ENCODE results near the gene ADCY10. TPM values are rescaled to one million over a fixed set of nuclear protein-coding genes. Genes with fewer than 3 reads are reported as not detected.

Gene ADCY10
- total RNA-seq, 4 donors from 2014 or later = 0.07 to 1.2 TPM; not detected in 2

DNA sequence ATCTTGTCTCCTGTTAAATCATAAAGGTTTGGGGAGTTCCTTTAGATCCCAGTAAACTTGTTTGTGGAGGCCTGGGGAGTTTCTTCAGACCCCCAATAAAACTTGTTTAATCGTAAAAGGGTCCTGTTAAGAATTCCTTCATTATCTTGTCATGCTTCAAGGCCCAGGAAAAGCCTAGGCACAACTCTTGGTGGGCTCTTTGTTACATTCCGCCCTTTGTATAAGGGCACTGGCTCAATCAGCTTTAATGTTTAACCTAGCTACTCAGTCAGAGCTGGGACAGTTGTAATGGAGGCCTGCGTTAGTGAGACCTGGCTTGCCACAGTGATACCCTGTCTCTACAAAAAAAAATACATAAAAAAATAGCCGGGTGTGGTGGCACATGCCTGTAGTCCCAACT is 115.0 kb downstream of the ADCY10 start:
- no peak for DNase-seq
- intact Hi-C loops (cut with DNase I; ENCODE audit: low total_unique reads) = no loop called here
- TF ChIP-seq, protein P1, sequence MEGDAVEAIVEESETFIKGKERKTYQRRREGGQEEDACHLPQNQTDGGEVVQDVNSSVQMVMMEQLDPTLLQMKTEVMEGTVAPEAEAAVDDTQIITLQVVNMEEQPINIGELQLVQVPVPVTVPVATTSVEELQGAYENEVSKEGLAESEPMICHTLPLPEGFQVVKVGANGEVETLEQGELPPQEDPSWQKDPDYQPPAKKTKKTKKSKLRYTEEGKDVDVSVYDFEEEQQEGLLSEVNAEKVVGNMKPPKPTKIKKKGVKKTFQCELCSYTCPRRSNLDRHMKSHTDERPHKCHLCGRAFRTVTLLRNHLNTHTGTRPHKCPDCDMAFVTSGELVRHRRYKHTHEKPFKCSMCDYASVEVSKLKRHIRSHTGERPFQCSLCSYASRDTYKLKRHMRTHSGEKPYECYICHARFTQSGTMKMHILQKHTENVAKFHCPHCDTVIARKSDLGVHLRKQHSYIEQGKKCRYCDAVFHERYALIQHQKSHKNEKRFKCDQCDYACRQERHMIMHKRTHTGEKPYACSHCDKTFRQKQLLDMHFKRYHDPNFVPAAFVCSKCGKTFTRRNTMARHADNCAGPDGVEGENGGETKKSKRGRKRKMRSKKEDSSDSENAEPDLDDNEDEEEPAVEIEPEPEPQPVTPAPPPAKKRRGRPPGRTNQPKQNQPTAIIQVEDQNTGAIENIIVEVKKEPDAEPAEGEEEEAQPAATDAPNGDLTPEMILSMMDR (IDR thresholded peaks at IDR 0.05 in 4 of 5, conservative IDR thresholded peaks at IDR 0.05 in 1 of 5) = no peak
- TF ChIP-seq POLR2A (IDR thresholded peaks at IDR 0.05) = no peak
- Histone ChIP-seq H3K36me3 (no peaks in the 10 kb centered on the region), H3K9me3 (no peaks in the 10 kb centered on the region), H3K27ac (no peak overlapping the region), H3K27me3 (no peaks in the 10 kb centered on the region), H3K4me1 (peaks cover 19 to 30% of the 10 kb centered on the region in 2 donors), H3K4me3 (no peak overlapping the region)
- ATAC-seq = no peak
- in situ Hi-C loops (cut with MboI; ENCODE audit: low sequenced_read_pairs in 4 of 4) = loop anchor here in 1 of 4 donors (5.0 kb wide), 1 partner anchor 82 kb away; no protein-coding TSS in a partner anchor

- DNase-seq (peak; percentile 68 to 82), ATAC-seq (peak; percentile 95 to 97)
- H3K9me3 ChIP-seq = no peaks in the 10 kb centered on the region
- no peak overlapping the region for H3K4me3 ChIP-seq
- intact Hi-C loops (cut with DNase I; ENCODE audit: low total_unique reads) = no loop called here
- no peak for TF ChIP-seq POLR2A (IDR thresholded peaks at IDR 0.05)
- TF ChIP-seq, protein P1 (IDR thresholded peaks at IDR 0.05 in 4 of 5, conservative IDR thresholded peaks at IDR 0.05 in 1 of 5) = no peak
- peak overlapping the region; percentile 63 to 77 (median 66) for H3K27ac ChIP-seq
- peaks cover 19 to 30% of the 10 kb centered on the region in 2 donors for H3K4me1 ChIP-seq
- in situ Hi-C loops (cut with MboI; ENCODE audit: low sequenced_read_pairs in 4 of 4) = loop anchor here in 1 of 4 donors (5.0 kb wide), 1 partner anchor 80 kb away; no protein-coding TSS in a partner anchor
- H3K27me3 ChIP-seq = no peaks in the 10 kb centered on the region
- H3K36me3 ChIP-seq = no peaks in the 10 kb centered on the region
These were observed 116.9 kb downstream of the ADCY10 start for GRCh38 chr1:167797015-167797414.

DNA sequence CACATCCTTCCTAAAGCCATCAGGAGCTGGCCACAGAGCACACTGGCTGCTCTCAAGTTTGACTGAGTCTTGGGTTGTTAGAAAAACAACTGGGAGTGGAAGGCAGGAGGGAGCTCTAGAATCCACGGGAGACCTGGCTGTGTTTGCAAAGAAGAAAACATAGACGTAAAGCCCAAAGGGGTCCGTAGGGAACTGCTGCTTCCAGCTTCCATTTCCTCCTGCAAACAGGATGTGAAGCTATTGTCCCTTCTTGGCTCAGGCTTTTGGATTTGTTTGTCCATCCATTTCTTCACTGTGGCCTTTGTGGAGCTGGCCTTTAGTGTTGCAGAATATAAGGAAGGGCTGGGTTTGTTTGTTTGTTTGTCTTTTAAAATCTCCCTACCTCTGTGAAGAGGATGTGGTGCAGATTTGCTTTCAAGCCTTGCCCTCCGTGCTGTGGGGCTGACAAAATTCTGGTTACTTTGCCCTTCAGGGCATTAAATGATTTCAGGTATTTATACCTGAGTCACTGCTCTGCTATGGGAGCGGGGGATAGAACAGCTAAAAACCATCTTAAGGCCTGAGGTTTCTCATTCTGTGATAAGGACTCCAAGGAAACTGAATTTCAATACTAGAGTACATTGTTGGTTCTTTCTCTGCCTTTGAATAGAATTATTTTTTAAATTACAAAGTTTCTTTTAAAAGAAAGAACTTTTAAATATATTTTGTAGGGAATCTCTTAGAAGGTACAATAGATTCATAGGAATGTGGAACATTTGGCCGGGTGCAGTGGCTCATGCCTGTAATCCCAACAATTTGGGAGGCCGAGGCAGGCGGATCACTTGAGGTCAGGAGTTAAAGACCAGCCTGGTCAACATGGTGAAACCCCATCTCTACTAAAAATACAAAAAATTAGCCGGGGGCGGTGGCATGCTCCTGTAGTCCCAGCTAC is 117.9 kb downstream of the ADCY10 start:
- Histone ChIP-seq H3K4me3 (no peak overlapping the region), H3K4me1 (peaks cover 19 to 34% of the 10 kb centered on the region in 2 donors), H3K36me3 (no peaks in the 10 kb centered on the region), H3K27ac (peak overlapping the region; percentile 63 to 77 (median 66)), H3K9me3 (no peaks in the 10 kb centered on the region), H3K27me3 (no peaks in the 10 kb centered on the region)
- intact Hi-C loops (cut with DNase I; ENCODE audit: low total_unique reads) (no loop called here), in situ Hi-C loops (cut with MboI; ENCODE audit: low sequenced_read_pairs in 4 of 4) (loop anchor here in 1 of 4 donors (5.0 kb wide), 1 partner anchor 79 kb away; no protein-coding TSS in a partner anchor)
- TF ChIP-seq, protein P1 (IDR thresholded peaks at IDR 0.05 in 4 of 5, conservative IDR thresholded peaks at IDR 0.05 in 1 of 5) = no peak
- no peak for TF ChIP-seq POLR2A (IDR thresholded peaks at IDR 0.05)
- DNase-seq = peak; percentile 26 to 47
- ATAC-seq = peak; percentile 27 to 33

DNA sequence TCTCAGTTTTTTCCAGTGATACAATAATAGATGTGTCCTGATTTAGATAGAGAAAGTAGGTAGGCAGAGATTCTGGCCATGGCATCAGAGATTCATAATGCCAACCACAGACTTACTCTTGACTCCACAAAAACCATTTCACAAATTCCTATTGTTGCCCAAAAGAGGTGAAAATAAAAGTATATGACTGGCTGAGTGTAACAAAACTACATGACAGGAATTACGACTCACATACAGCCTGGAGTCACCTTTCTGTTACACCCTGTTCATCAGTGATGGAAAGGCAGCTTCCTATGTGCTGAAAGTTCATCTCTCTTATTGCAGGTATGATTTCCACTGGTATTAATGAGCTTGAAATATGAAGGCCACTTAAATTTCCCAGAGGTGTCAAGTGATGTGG is 119.9 kb downstream of the ADCY10 start:
- ATAC-seq = no peak

More for the DNA sequence above, 119.9 kb downstream of the ADCY10 start:
- Histone ChIP-seq H3K9me3 (no peaks in the 10 kb centered on the region), H3K36me3 (peaks cover 0 to 11% of the 10 kb centered on the region in 2 donors), H3K4me3 (no peak overlapping the region), H3K4me1 (peaks cover 19 to 35% of the 10 kb centered on the region in 2 donors), H3K27me3 (no peaks in the 10 kb centered on the region), H3K27ac (peak overlapping the region in 1 of 4 donors; percentile 77)
- no peak for DNase-seq
- intact Hi-C loops (cut with DNase I; ENCODE audit: low total_unique reads) (no loop called here), in situ Hi-C loops (cut with MboI; ENCODE audit: low sequenced_read_pairs in 4 of 4) (no loop called here)
- TF ChIP-seq, protein P1 (IDR thresholded peaks at IDR 0.05 in 4 of 5, conservative IDR thresholded peaks at IDR 0.05 in 1 of 5) = no peak
- no peak for TF ChIP-seq POLR2A (IDR thresholded peaks at IDR 0.05)

Data from gastrocnemius medialis (tissue), 4 donors.